ENCODE measurements around the gene CD84.
"Not testable (repeated sequence)": the region's sequence is repeated elsewhere in the genome, so short reads cannot be mapped to it uniquely, and the experiment has no call there.

The CD84 gene

DNA sequence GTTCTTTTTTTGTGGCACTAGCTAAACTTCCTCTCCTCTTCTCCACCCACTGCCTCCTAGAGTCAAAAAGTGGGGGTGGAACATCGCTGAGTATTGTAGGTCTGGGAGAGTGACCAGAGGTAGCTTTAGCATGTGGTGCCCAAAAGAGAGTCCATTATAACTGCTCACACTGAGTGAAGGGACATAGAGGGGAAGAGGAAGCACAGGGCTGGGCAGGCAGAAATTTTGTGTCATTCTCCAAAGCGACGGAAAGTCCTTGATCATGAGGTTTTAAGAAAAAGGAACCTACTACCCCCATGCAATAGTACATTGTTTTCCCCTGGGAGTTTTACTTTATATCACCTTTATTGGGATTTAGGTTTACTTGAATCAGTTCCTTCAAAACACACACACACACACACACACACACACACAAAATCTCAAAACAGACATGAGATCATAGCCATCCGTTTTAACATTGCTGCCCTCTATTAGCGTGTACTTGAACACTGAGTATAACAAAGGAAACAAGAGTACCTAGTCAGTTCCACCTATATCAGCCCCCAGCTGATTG is 4.1 kb downstream of the CD84 start:
- DNase-seq (ENCODE audit: low spot score), result no peak

DNA sequence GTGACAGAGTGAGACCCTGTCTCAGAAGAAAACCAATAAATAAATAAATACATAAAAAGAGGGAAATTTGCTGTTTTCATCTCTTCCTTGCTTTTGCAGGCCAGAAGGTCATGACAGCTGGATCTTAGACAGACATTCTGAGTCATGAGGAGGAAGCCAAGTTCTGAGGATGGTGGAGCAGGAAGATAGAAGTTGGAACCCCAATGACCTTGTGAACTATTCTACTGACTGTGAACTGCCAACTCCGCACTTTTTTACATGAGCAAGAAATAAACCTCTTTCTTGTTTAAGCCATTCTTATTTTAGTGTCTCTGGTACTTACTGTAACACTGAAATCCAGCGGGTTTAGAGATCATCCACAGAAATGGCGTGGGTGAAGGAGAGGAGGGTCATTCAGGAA is 8.5 kb downstream of the CD84 start:
- DNase-seq (ENCODE audit: low spot score), result no peak

GRCh38 chr1:160569806-160570205 is 9.5 kb downstream of the CD84 start:
- no peak for DNase-seq (ENCODE audit: low spot score)

- no peak for DNase-seq (ENCODE audit: low spot score)
Measured at GRCh38 chr1:160567858-160568682, 11.2 kb downstream of the CD84 start.

- no peak for DNase-seq (ENCODE audit: low spot score)
Measured at GRCh38 chr1:160567341-160567740, 12.0 kb downstream of the CD84 start.

DNA sequence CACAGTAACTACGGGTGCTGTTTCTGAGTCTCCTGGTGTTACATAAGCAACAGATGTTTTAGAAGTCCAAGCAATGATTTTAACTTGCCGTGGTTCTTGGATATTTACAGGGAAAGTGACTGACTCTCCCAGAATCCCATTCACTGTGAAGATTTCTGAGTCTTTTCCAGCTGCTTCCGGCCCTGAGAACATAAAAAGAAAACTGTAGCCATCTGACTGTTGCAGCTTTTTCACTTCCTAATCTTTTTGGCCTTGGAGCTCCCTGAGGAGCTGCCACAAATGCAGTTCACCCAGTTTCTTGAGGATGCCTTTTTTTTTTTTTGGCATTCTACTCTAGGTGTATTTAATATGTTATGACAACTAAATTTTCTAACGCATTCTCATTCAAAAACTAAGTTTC is 13.7 kb downstream of the CD84 start:
- DNase-seq (ENCODE audit: low spot score), result no peak

GRCh38 chr1:160563230-160563629 is 16.1 kb downstream of the CD84 start:
- DNase-seq (ENCODE audit: low spot score), result not testable (repeated sequence)

DNA sequence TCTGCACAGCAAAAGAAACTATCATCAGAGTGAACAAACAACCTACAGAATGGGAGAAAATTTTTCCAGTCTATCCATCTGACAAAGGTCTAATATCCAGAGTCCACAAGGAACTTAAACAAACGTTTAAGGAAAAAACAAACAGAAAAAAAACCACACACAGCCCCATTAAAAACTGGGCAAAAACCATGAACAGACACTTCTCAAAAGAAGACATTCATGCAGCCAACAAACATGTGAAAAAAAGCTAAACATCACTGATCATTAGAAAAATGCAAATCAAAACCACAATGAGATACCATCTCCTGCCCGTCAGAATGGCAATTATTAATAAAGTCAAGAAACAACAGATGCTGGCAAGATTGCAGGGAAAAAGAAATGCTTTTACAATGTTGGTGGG is 16.6 kb downstream of the CD84 start:
- not testable (repeated sequence) for DNase-seq (ENCODE audit: low spot score)

DNA sequence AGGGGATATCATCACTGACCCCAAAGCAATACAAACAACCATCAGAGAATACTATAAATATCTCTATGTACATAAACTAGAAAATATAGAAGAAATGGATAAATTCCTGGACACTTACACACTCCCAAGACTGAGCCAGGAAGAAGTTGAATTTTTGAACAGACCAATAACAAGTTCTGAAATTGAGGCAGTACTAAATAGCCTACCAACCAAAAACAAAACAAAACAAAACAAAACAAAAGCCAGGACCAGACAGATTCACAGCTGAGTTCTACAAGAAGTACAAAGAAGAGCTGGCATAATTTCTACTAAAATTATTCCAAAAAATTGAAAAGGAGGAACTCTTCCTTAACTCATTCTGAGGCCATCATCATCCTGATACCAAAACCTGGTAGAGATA is 18.5 kb downstream of the CD84 start:
- DNase-seq (ENCODE audit: low spot score), result no peak

DNA sequence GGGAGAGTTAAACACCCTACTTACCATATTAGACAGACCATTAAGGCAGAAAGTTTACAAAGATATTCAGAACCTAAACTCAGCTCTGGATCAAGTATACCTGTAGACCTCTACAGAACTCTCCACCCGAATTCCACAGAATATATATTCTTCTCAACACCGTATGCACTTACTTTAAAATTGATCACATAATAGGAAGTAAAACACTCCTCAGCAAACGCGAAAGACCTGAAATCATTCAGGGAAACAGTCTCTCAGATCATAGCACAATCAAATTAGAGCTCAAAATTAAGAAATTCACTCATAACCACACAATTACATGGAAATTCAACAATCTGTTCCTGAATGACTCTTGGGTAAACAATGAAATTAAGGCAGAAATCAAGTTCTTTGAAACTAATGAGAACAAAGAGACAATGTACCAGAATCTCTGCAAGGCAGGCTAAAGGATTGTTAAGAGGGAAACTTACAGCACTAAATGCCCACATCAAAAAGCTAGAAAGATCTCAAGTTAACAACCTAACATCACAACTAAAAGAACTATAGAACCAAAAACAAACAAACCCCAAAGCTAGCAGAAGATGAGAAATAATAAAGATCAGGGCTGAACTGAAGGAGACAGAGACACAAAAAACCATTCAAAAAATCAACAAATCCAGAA is 19.1 kb downstream of the CD84 start:
- no peak for DNase-seq (ENCODE audit: low spot score)

- not testable (repeated sequence) for DNase-seq (ENCODE audit: low spot score)
Measured at GRCh38 chr1:160559437-160559836, 19.9 kb downstream of the CD84 start.

GRCh38 chr1:160558660-160559380 is 20.5 kb downstream of the CD84 start:
- no peak for DNase-seq (ENCODE audit: low spot score)

DNA sequence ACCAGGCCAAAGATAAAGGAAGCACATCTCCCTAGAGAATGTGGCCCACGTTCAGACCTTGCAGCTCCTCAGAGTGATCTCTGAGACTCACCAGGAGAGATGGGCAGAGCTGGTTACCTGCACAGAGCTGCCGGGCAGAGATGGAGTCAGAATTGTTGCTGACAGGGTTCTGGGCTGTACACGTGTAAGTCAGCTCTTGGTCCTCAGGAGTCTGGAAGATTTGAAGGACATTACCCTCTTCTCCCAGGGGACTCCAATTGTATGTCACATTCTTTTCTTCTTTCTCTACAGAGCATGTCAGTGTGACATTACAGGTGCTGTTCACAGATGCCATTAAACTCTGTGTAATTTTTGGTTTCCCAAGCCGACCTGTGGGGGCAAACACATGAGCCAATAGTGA is 25.5 kb downstream of the CD84 start:
- DNase-seq (ENCODE audit: low spot score), result no peak

GRCh38 chr1:160552425-160552824 is 26.9 kb downstream of the CD84 start:
- no peak for DNase-seq (ENCODE audit: low spot score)

DNA sequence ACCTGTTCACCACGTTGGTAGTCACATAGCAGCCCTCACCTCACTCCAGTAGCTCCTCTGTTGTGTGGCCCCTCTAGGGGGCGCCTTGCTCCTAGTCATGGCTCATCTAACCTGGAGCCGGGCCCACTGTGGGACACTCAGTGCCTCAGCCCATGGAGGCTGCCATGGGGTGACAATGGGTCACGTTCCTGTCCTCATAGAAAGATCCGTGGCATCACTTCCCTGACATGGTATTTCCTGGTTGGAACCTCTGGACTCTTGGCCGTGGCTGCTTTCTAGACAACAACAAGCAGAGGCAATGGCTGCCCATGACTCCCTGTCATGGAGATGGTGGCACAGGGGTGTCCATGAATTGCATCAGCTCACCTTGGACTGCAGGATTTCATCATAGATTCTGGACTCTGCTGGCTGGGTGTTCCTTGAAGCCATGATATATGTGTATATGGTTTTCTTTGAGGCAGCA is 28.7 kb downstream of the CD84 start:
- no peak for DNase-seq (ENCODE audit: low spot score)

GRCh38 chr1:160549665-160550006 is 29.7 kb downstream of the CD84 start:
- no peak for DNase-seq (ENCODE audit: low spot score)

DNA sequence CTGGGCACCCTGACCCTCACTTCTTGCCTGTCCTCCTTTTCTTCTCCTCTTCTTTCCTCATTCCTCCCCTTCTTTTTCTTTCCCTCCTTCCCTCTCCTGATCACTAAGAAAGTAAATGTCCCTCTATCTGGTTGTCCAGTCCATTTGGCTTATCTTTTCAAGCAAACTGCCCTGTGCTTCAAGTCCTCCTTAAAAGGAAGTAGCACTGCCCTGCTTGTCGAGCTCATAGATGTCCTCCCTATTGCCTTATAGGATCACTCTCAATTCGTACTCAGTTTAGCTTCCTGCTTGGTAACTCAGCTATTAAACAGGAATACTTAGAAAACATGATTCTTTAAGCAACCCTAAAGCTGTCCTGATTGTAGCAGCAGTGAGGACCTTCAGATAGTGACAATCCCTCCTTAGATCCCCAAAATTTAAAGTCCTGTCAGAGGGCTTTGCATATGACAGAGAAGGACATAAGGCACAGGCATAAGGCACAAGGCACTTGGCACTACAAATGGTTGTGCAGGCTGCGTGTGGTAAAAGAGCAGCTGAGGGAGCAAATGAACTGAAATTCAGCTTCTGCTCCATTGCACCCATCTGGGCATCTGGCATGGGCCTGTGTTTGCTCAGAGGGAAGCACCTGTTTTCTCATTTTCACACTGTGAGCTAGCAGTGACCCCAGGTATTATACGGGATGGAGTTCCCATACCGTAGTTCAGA is 30.2 kb downstream of the CD84 start:
- DNase-seq (ENCODE audit: low spot score), result no peak

DNA sequence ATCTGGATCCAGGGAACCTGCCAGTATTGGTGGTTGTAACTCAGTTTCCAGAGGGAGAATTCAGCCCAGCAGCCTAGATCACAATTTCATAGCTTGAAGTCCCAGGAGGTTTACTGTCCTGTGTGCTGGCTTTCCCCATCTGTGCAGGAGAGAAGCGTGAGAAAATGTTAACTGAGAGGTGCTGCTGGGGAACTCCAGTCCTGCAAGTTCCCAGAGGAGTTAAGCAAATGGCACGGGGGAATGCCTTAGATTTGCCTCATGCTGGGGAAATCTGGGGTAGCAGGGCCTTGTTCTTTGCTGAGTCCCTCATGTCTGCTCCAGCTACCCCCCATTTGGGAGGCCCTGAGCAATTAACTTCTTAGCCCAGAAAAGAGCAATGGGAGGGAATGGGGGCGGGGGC is 31.1 kb downstream of the CD84 start:
- no peak for DNase-seq (ENCODE audit: low spot score)

DNA sequence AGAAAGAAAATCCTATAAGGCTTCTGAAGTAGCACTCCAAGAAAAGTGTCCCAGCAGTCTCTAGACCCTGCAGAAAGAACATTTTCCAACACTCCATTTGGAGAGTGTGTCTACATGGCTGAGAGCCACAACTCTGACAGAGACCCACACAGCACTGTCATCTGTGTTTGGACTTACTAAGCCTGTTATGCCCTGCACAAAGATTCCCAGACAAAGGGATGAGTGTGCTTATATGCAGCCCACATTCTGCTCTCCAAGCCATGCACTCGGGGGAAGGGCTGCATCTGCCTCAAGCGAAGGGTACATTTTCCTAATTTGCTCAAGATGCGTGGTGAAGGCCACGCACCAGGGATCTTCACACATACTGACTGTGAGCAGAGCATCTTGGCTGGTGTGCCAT is 31.9 kb downstream of the CD84 start:
- no peak for DNase-seq (ENCODE audit: low spot score)

- DNase-seq (ENCODE audit: low spot score), result no peak
Measured at GRCh38 chr1:160546942-160547341, 32.4 kb downstream of the CD84 start.

DNA sequence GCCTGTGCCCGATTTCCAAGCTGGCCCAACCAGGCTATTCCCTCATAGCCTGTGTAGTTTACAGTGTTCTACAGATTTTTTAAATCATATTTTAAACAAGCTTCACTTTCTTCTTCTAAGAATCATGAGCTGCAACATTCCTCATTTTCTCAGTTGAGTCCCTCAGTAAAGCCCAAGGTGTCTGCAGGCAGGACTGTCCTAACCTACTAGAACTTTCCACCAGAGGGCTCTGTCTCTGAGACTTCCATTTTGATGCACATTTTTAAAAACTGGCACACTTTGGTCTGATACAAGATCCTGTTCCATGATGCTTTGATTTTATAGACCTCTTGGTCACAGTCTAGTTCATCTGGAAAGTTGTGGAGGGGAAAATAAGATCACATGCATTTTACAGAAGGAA is 34.6 kb downstream of the CD84 start:
- DNase-seq (ENCODE audit: low spot score), result no peak

Measured in SK-N-DZ (cell line).